Testis (tissue), 2 donors: Measurements from ENCODE around the gene MYOD1.

Source experiments
- POLR2A ChIP-seq: fragments of 450-650 bp; IDR thresholded peaks from one replicate; pipeline ENCODE4 v1.6.1; 2017; ENCODE audit warnings: antibody characterized with exemption, mild to moderate bottlenecking, moderate library complexity
- TF ChIP-seq, protein P1 (sequence below), 3 experiments: fragments of 450-650 bp in 2 of 3; fragments of 200-600 bp in 1 of 3; sonication (generic) in 1 of 3; IDR thresholded peaks; one replicate each; pipeline ENCODE4 v1.5.1; 2016 to 2019; ENCODE audit warnings: antibody characterized with exemption in 3 of 3, mild to moderate bottlenecking in 2 of 3, moderate library complexity in 1 of 3

DNA sequence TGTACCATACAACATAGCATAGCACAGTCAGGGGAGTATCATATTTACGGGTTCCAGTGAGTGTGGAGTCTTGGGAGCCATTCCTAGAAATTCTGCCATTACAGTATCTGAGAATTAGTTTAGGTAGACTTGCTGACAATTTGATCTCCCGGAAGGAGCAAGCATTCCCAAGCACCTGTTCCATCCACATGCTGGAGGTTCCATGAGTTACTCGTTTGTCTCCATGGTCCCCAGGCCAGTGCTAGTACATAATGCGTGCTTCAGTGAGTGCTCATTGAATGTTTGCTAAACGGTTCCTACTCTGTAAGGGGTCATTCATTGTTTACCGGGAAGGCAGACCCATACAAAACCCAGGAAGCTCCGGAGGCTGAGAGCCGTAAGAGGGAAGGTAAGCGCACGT lies 27.4 kb upstream of the MYOD1 start:
- TF ChIP-seq, protein P1, sequence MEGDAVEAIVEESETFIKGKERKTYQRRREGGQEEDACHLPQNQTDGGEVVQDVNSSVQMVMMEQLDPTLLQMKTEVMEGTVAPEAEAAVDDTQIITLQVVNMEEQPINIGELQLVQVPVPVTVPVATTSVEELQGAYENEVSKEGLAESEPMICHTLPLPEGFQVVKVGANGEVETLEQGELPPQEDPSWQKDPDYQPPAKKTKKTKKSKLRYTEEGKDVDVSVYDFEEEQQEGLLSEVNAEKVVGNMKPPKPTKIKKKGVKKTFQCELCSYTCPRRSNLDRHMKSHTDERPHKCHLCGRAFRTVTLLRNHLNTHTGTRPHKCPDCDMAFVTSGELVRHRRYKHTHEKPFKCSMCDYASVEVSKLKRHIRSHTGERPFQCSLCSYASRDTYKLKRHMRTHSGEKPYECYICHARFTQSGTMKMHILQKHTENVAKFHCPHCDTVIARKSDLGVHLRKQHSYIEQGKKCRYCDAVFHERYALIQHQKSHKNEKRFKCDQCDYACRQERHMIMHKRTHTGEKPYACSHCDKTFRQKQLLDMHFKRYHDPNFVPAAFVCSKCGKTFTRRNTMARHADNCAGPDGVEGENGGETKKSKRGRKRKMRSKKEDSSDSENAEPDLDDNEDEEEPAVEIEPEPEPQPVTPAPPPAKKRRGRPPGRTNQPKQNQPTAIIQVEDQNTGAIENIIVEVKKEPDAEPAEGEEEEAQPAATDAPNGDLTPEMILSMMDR (IDR thresholded peaks at IDR 0.05), result no peak
- no peak for TF ChIP-seq POLR2A
